ENCODE measurements around the gene DRD2.

DNA sequence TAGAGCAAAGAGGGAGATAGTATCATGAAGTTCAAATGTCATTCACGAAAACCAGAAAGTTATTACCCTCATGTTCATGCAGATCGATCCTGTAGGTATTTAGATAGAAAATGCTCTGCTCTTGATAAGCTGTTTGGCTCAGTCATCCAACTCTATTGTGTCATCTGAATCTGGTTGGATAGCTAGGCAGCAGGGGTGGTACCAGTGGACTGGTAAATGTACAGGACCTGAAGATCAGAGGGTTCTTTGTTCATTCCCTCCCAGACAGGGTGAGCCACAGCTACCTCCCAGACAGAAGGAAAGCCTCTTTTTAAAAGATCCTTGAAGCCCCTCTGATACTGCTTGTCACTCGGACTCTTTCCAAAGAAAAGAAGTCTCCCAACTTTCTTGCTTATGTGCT lies 29.8 kb upstream of the DRD2 start:
- no peak for TF ChIP-seq EP300 (IDR thresholded peaks at IDR 0.05; ENCODE audit: borderline replicate concordance)
- TF ChIP-seq YY1 (IDR thresholded peaks at IDR 0.05; ENCODE audit: low read depth) = no peak

Measured in Ishikawa (cell line).